Jurkat, Clone E6-1 (cell line): ENCODE data around the gene SLCO2A1.
A peak's percentile ranks its signal among the peaks of the same experiment; 100 is the strongest.

ENCODE experiments used
- DNase-seq: peaks from one replicate; pipeline ENCODE4 v3.0.0-alpha.2; 2011; ENCODE audit warnings: low read depth, low spot score
- H3K4me3 ChIP-seq: 2 replicates; pipeline ENCODE4 v1.5.1; 2011; ENCODE audit warnings: mild to moderate bottlenecking, low read length, control low read depth, moderate library complexity

SLCO2A1 gene

DNA sequence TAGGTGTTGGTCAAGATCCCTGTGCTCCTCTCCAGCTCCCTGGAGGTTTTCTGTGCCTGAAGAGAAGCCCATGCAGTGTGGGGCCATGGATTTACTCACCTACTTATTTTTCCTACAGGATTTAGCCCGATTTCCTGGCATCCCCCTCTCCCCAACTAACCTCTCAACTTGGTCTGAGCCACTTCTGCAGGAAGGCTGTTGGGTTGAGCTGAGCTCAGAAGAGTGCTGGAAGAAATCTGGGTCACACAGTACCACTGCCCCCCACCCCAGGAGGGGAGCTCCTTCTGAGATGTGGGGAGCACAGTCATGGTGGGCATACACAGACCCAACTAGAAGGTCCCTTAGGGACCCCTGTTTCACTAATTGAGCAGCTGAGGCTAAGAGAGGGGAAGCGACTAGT lies 34.4 kb upstream of the SLCO2A1 start:
- H3K4me3 ChIP-seq: no peak overlapping the region

GRCh38 chr3:134061401-134061800 lies 31.7 kb upstream of the SLCO2A1 start:
- no peak overlapping the region for H3K4me3 ChIP-seq
- no peak for DNase-seq

More for the DNA sequence above, 34.4 kb upstream of the SLCO2A1 start:
- DNase-seq: no peak

GRCh38 chr3:134060561-134061385 lies 31.0 kb upstream of the SLCO2A1 start:
- no peak overlapping the region for H3K4me3 ChIP-seq
- no peak for DNase-seq

DNA sequence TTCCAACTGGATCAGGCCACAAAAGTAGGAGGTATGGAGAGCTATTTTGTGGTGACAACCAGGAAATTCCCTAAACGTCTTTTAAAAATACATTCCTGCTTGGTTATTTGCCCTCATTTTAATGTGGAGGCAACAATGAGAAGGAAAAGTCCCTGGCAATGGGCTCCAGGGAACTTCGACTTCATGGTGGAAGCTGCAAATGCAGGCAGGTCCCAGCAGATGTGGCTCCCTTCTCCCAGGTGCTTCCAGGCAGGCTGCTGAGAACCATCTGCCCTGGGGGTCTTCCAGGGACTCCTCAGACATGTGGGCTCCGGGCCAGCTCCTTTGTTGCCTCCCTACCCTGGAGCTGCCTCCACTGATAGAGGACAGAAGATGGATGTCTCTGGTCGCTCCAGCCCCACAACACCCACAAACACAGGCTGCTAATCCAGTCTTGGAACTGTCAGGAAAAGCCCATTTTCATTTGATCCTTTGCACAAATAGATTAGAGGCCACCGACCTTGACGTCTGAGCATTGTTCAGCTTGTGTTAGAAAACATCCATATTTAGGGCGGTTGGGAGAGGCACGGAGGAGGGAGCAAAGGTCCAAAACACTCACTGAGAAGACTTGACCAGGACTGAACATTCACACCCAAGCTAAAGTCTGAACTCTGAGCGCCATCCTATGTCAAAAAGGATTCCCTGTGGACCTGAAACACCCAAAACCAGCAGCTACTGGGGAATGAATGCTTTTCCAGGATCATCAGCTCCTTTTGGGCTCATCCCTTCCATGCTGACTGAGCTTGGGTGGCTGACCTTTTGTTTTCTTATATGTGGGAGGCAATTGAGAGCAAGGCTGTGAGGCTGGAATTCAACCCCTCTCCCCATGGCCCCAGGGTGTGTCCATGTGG lies 30.2 kb upstream of the SLCO2A1 start:
- no peak overlapping the region for H3K4me3 ChIP-seq
- no peak for DNase-seq

DNA sequence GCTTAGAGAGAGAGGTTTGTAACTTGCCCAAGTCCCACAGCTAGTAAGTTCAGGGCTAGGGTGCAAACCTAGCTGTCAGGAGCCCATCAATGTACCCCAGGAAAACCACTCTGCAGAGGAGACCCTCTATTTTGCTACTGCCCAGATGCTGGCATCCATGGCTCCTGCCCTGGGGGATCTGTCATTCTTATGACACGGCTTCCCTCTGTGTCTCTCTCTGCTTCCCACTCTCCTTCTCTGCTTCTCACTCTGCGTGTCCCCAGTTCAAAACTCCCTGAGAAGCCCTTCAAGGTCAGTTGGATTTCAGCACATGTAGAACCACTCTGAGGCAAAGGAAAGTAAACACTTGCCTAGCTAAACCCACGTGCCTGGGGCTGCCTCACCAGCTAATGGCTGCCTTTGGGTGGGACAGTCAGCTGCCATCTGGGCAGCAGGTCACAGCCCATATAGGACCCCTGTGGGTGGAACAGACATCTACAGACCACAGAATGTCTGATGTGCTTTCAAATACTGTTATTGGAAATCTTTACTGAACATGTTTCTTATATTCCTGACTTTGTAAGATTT lies 29.4 kb upstream of the SLCO2A1 start:
- H3K4me3 ChIP-seq: no peak overlapping the region

DNA sequence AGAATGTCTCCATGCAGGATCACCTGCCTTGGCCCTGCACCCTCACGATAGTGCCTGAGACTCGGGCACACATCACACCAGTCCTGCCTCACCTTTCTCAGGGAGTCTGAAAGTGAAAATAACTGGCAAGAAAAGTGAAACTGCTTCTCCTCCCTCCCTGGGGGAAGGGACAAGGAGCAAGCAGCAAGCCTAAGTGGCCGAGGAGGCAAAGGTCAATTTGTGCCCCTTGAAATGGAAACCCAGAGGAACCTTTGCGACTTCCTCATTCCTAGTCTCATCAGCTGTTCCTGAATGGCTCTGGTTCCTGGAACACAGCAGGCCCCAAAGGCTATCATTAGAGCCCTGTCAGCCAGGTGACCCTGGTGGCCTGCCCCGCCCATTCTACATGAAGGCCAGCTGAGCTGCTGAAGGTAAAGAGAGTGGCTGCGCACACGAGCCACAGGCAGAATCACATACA lies 28.0 kb upstream of the SLCO2A1 start:
- DNase-seq: no peak
- H3K4me3 ChIP-seq: no peak overlapping the region

More for the DNA sequence above, 29.4 kb upstream of the SLCO2A1 start:
- DNase-seq: no peak

DNA sequence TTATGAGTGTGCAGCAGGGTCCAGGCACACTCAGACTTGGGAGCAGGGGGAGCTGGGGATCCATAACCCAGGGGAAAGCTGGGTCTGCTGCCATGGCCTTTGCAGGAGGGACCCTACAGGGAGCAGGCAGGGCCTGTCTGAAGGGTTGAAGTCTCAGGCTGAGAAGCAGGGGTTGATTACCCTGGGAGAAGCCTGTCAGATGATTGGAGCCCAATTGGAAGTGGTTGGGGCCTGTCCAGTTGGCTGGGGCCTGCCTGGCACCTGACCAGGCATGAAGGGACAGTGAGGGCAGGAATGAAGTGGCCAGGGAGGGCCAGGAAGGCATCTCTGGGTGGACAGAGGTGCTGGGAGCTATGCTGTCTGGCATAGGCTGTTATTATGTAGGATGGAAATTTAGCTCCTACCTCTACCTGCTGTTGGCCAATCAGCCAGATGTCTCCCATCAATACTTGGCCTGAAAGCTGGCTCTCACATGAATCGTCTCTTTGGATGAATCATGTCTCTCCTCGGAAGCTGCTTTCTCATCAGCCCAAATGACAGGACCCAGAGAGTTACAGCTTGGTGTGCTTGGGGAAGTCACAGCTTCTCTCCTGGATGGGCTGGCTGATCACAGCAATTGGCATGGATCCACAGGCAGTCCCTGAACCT lies 27.4 kb upstream of the SLCO2A1 start:
- no peak for DNase-seq

GRCh38 chr3:134056464-134056891 lies 26.8 kb upstream of the SLCO2A1 start:
- no peak for DNase-seq

More for the DNA sequence above, 27.4 kb upstream of the SLCO2A1 start:
- H3K4me3 ChIP-seq: no peak overlapping the region

GRCh38 chr3:134055661-134056060 lies 25.9 kb upstream of the SLCO2A1 start:
- H3K4me3 ChIP-seq: no peak overlapping the region
- no peak for DNase-seq

More at GRCh38 chr3:134056464-134056891, 26.8 kb upstream of the SLCO2A1 start:
- H3K4me3 ChIP-seq: no peak overlapping the region

DNA sequence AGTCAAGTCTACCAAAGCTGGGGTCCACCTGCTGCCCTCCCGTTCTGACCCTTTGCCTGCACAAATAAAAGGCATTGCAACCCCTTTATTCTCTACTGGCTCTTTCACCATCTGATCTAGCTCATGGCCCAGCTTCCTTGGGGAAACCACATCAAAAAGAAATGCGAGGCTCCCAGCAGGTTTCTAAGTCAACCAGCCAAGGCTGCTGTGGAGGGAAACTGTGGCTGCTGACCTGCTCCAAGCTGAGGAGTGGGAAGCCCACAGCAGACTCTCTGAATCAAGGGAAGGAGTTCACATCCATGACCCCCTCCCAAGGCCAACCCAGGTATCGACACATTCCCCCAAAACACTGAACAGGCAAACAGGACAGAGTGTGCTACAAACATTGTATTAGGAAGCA lies 25.2 kb upstream of the SLCO2A1 start:
- no peak overlapping the region for H3K4me3 ChIP-seq
- DNase-seq: peak; percentile 34

DNA sequence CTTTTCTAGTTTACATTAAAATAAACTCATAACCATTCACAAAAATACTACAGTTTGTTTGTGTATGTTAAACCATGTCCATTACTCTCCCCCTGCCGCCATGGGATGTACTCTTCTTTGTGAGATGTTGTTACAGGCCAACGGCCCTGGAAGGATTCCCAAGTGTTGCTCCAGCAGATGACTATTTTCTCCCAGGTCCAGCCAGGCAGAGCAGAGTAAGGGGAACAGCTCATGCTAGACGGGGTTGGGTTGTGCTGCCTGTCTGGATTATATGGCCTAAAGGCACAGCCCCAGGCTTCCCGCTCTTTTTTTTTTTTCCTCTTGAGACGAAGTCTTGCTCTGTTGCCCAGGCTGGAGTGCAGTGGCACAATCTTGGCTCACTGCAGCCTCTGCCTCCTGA lies 24.5 kb upstream of the SLCO2A1 start:
- DNase-seq: no peak
- H3K4me3 ChIP-seq: no peak overlapping the region

GRCh38 chr3:134052370-134052769 lies 22.6 kb upstream of the SLCO2A1 start:
- no peak overlapping the region for H3K4me3 ChIP-seq
- DNase-seq: no peak

DNA sequence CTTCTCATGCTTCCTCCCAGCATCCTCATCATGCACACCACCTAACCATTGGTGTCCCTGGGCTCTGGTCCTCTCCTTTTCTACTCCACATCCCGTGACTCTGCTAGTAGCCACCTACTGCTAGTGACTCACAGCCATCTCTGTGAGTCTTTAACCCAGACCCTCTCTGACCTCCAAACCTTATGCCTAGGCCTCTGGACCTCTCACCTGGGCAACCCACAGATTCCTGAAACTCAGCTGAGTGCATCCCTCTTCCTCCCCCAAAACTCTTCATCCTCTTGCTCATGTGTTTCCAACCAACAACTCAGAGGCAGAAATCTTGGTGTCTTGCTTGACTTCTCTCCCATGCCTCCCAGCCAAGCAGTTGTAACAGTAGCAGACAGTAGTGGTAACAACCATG lies 20.0 kb upstream of the SLCO2A1 start:
- no peak for DNase-seq
- no peak overlapping the region for H3K4me3 ChIP-seq

GRCh38 chr3:134048278-134048996 lies 18.7 kb upstream of the SLCO2A1 start:
- DNase-seq: no peak
- H3K4me3 ChIP-seq: no peak overlapping the region

- H3K4me3 ChIP-seq: no peak overlapping the region
- no peak for DNase-seq
These were observed 14.7 kb upstream of the SLCO2A1 start for GRCh38 chr3:134044459-134044858.

- no peak overlapping the region for H3K4me3 ChIP-seq
- DNase-seq: no peak
These were observed 10.3 kb upstream of the SLCO2A1 start for GRCh38 chr3:134040066-134040465.

DNA sequence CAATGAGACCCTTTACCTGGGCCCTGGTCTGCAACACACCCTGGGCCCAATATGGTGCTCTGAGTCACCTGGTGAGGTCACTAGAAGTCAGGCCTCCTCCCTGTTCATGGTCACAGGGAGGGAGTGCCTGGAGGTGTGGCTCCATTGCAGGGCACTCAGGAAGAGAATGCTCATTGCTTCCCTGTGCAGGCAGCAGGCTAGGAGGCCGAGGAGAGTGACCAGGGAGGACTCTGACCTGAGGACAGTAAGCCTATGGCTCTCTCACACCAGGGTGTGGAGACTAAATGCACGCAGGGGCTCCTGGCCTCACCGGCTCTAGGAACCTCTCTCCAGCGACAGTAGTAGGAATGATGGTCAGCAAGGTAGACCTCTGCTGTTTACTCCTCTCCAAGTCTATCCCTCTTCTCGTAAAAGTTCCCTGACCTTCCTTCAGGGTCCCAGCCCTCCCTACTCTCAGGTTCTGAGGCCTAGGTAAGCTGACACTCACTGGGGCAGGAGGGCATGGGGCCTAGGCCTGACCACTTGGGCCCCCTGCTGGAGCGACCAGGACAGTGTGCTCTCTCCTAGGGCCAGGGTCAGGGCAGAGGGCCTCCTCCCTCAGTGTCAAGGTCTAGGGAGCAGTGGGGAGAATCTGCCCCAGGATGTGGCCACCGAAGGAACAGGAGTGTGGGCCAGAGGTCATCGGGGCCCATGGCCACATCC lies 9.6 kb upstream of the SLCO2A1 start:
- no peak for DNase-seq

DNA sequence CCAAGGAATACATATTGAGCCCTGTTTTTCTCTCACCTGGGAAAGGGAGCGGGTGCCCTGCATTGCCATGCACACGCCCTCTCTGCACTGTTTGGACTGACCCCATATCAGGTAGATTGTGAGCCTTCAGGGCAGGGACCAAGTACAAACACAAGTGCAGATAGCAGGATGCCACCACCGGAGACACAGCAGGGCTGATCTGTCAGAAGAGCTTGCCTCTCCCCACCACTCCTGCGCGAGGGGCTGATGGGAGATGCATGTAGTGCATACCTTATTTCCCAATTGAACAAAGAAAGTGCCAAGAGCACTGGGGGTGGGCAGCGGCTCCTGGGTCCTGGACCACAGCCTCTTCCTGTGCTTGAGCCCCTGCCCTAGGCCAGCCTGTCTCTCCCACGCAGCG lies 9.0 kb upstream of the SLCO2A1 start:
- DNase-seq: no peak
- no peak overlapping the region for H3K4me3 ChIP-seq

More for the DNA sequence above, 9.6 kb upstream of the SLCO2A1 start:
- no peak overlapping the region for H3K4me3 ChIP-seq
